Natural killer cell (primary cell): ENCODE results near the gene PRPF8. TPM values are rescaled to one million over a fixed set of nuclear protein-coding genes. Genes with fewer than 3 reads are reported as not detected.

Source experiments
- ATAC-seq, 3 donors: fragments of 150-1000 bp in 2 of 3; fragments of 200-7000 bp in 1 of 3; cut with Tn5 transposase; 1 replicate in 1 of 3; 2 replicates in 2 of 3; pipeline ENCODE4 v1.10.0; 2021; ENCODE audit warnings: mild to moderate bottlenecking in 2 of 3, moderate library complexity in 2 of 3
- DNase-seq, 2 donors: peaks; one replicate each; pipeline versions ENCODE4 v3.0.0 to v3.0.0-alpha.2; 2013 to 2021; ENCODE audit warnings: mixed read lengths in 1 of 2
- H3K27ac ChIP-seq: one replicate; pipeline ENCODE4 v1.5.1; 2013; ENCODE audit warnings: mild to moderate bottlenecking, low read length
- H3K27me3 ChIP-seq: one replicate; pipeline ENCODE4 v1.6.1; 2013; ENCODE audit warnings: low read length; ENCODE audit not compliant: control insufficient read depth, insufficient read depth
- H3K36me3 ChIP-seq: one replicate; pipeline ENCODE4 v1.6.1; 2013; ENCODE audit warnings: low read length; ENCODE audit not compliant: control insufficient read depth, insufficient read depth
- H3K4me1 ChIP-seq: one replicate; pipeline ENCODE4 v1.6.1; 2013; ENCODE audit warnings: low read length; ENCODE audit not compliant: control insufficient read depth, insufficient read depth
- H3K4me3 ChIP-seq: one replicate; pipeline ENCODE4 v1.5.1; 2013; ENCODE audit warnings: low read length
- H3K9me3 ChIP-seq: one replicate; pipeline ENCODE4 v1.6.1; 2013; ENCODE audit warnings: low read length; ENCODE audit not compliant: control insufficient read depth, insufficient read depth
- H3K27ac Mint-ChIP-seq, 2 donors: one replicate each; pipeline ENCODE4 v1.8.0; 2022; ENCODE audit warnings: mild to moderate bottlenecking in 2 of 2, mixed read lengths in 2 of 2, moderate library complexity in 1 of 2
- H3K27me3 Mint-ChIP-seq, 2 donors: one replicate each; pipeline ENCODE4 v1.8.0; 2022; ENCODE audit warnings: low read depth in 2 of 2, mixed read lengths in 2 of 2
- H3K36me3 Mint-ChIP-seq: one replicate; pipeline ENCODE4 v1.8.0; 2022; ENCODE audit warnings: mixed read lengths
- H3K4me1 Mint-ChIP-seq, 2 donors: one replicate each; pipeline ENCODE4 v1.8.0; 2022; ENCODE audit warnings: mixed read lengths in 2 of 2
- H3K4me3 Mint-ChIP-seq: one replicate; pipeline ENCODE4 v1.8.0; 2022; ENCODE audit warnings: mild to moderate bottlenecking, moderate library complexity, mixed read lengths
- H3K9me3 Mint-ChIP-seq, 2 donors: one replicate each; pipeline ENCODE4 v1.8.0; 2022; ENCODE audit warnings: mixed read lengths in 2 of 2
- CTCF ChIP-seq: fragments of 200-600 bp; IDR thresholded peaks from one replicate; pipeline ENCODE4 v1.8.0; 2022; ENCODE audit warnings: antibody characterized with exemption
- WGBS: methylation state at CpG from one replicate; pipeline ENCODE4 v1.1.7; 2013; ENCODE audit warnings: missing lambda C conversion rate; ENCODE audit not compliant: insufficient coverage; 5-methylcytosine and 5-hydroxymethylcytosine counted together
- intact Hi-C: fragments of 100-400 bp; cut with micrococcal nuclease; formaldehyde crosslinking; loops from one replicate; pipeline ENCODE4 v1.14.2; 2022
- total RNA-seq, 4 donors: library from RNA; stranded (reverse); fragments of 120-200 nt in 1 of 4; gene quantifications; one replicate each; pipeline versions ENCODE4 v1.2.3 to v1.2.4, GENCODE V29; 2013 to 2022

PRPF8 gene
- total RNA-seq, 3 donors from 2014 or later (not counting 1 experiment from before 2014, with no cell fraction given) = 475 to 508 (median 480) TPM

DNA sequence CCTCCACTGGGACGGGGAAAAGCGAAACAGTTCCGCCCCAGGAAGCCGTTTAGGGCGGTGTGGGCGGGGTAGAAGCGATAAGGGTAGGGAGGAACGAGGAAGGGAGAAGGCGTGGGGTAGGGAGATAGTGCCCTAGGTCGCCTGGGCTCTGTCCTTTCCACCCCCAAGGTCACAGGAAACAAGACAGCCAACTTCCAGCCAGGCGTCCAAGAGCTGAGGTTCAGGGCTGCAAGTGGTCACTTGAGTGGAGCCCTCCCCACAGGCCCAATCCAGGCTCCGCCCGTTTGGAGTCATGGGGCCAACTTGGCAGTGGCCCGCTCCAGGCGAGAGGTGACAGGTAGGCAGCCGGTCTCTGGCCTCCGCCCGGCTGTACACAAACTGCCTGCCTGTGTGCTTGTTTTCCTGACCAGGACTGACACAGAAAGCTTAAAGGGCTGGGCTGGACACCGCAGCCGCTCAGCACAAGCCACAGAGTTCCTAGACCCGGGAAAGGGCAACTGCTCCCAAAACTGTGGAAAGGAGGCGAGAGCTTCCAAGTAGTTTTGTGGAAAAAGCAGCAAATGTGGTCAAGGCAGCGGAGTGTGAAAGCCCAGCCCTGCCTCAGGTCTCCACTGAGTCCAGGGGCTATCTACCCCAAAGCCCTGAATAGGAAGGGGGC, 34.7 kb downstream of the PRPF8 start, which contains the start of gene RILP:
RILP (minus strand) TSS at position 23 of the 658 bp plus-strand sequence. CDS start 62 bp downstream, outside the sequence.
- intact Hi-C loops = no loop called here
- peaks cover 35% of the 10 kb centered on the region for H3K4me1 ChIP-seq

GRCh38 chr17:1648963-1649843, 35.5 kb downstream of the PRPF8 start:
- 1% methylated on average over 99 of the region's 100 CpGs for WGBS
- H3K4me1 Mint-ChIP-seq = peaks cover 0 to 9% of the 10 kb centered on the region in 2 donors
- peak overlapping the region; percentile 78 for H3K4me3 Mint-ChIP-seq
- peak; percentile 80 for TF ChIP-seq CTCF
- peak; percentile 94 to 99 for DNase-seq
- intact Hi-C loops = no loop called here
- H3K27ac Mint-ChIP-seq = peak overlapping the region in 1 of 2 donors; percentile 64
- peaks cover 11% of the 10 kb centered on the region for H3K36me3 Mint-ChIP-seq
- no peaks in the 10 kb centered on the region for H3K9me3 ChIP-seq
- no peaks in the 10 kb centered on the region for H3K27me3 ChIP-seq
- peaks cover 41% of the 10 kb centered on the region for H3K36me3 ChIP-seq
- H3K9me3 Mint-ChIP-seq = no peaks in the 10 kb centered on the region
- peak overlapping the region; percentile 31 for H3K4me3 ChIP-seq
- no peaks in the 10 kb centered on the region for H3K27me3 Mint-ChIP-seq
- peak; percentile 78 to 91 (median 81) for ATAC-seq
- peaks cover 43% of the 10 kb centered on the region for H3K4me1 ChIP-seq
- peak overlapping the region; percentile 11 for H3K27ac ChIP-seq

More for the DNA sequence above, 34.7 kb downstream of the PRPF8 start, which contains the start of gene RILP:
- H3K4me3 Mint-ChIP-seq = peak within 1 kb of the TSS; percentile 78
- peak within 1 kb of the TSS in 1 of 2 donors; percentile 64 for H3K27ac Mint-ChIP-seq
- Histone ChIP-seq H3K4me3 (peak within 1 kb of the TSS; percentile 54), H3K27me3 (no peaks in the 10 kb centered on the region), H3K36me3 (peaks cover 47% of the 10 kb centered on the region), H3K9me3 (no peaks in the 10 kb centered on the region), H3K27ac (peak within 1 kb of the TSS; percentile 11)
- no peak for ATAC-seq
- H3K4me1 Mint-ChIP-seq = peaks cover 0 to 6% of the 10 kb centered on the region in 2 donors
- H3K36me3 Mint-ChIP-seq = peaks cover 15% of the 10 kb centered on the region
- TF ChIP-seq CTCF = no peak
- DNase-seq = no peak
- H3K27me3 Mint-ChIP-seq = no peaks in the 10 kb centered on the region
- no peaks in the 10 kb centered on the region for H3K9me3 Mint-ChIP-seq
- WGBS = 60% methylated on average over 20 of the region's 23 CpGs

- no peaks in the 10 kb centered on the region for H3K27me3 ChIP-seq
- intact Hi-C loops = no loop called here
- no peak for TF ChIP-seq CTCF
- Mint-ChIP-seq H3K4me3 (peak overlapping the region; percentile 83), H3K27me3 (no peaks in the 10 kb centered on the region), H3K9me3 (no peaks in the 10 kb centered on the region), H3K36me3 (peaks cover 3% of the 10 kb centered on the region), H3K4me1 (peaks cover 0 to 13% of the 10 kb centered on the region in 2 donors), H3K27ac (peak overlapping the region in 1 of 2 donors; percentile 64)
- H3K36me3 ChIP-seq = peaks cover 32% of the 10 kb centered on the region
- peaks cover 48% of the 10 kb centered on the region for H3K4me1 ChIP-seq
- H3K9me3 ChIP-seq = no peaks in the 10 kb centered on the region
- ATAC-seq = peak in 2 of 3 donors; percentile 3 to 11
- peak overlapping the region; percentile 54 for H3K4me3 ChIP-seq
- H3K27ac ChIP-seq = peak overlapping the region; percentile 49
- no peak for DNase-seq
- WGBS = 7% methylated on average over 54 of the region's 54 CpGs
Observed at GRCh38 chr17:1648173-1648962, 36.3 kb downstream of the PRPF8 start.
